Stimulated activated CD4-positive, alpha-beta T cell treated with anti-CD3 and anti-CD28 coated beads, TNF-alpha, amount 100 ng/mL, for 24 hours (primary cell): ENCODE results near the gene SIRPA.

Source experiments
- DNase-seq, 3 experiments: peaks; one replicate each; pipeline ENCODE4 v3.0.0-alpha.2; 2020; ENCODE audit warnings: low read depth in 3 of 3

Gene SIRPA

DNA sequence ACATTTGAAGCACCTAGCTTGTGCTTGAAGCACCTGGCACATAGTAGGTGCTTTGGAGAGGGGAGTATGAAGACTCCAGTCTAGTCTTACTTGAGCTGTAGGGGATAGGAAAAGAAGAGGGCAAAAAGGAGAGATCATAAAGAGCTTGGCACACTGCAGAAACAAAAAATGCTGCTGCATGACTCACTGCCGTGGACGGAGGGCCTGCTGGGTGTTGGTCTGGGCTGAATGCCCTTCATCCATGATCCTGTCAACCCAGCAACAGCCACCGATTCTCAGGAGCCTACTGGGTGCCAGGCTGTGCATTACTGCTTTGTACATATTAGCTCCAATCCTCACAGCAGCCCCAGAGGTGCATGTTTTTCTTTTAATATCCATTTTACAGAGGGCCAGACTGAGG lies 92.6 kb downstream of the SIRPA start:
- DNase-seq, result no peak
